Central memory CD8-positive, alpha-beta T cell (primary cell): ENCODE measurements around the gene TUBG1.
"Not testable (repeated sequence)": the region's sequence is repeated elsewhere in the genome, so short reads cannot be mapped to it uniquely, and the experiment has no call there.

ENCODE experiments used
- ATAC-seq: fragments of 150-1000 bp; cut with Tn5 transposase; replicated peaks from 2 replicates; pipeline ENCODE4 v1.10.0; 2022; ENCODE audit warnings: mild to moderate bottlenecking, moderate FRiP score, moderate number of reproducible peaks; ENCODE audit not compliant: poor library complexity, severe bottlenecking; ENCODE audit errors: extremely low read depth
- DNase-seq, 2 donors: peaks; one replicate each; pipeline ENCODE4 v3.0.0; 2021; ENCODE audit warnings: low spot score in 2 of 2
- H3K27ac Mint-ChIP-seq: one replicate; pipeline ENCODE4 v1.8.0; 2022; ENCODE audit warnings: low read depth, mild to moderate bottlenecking, moderate library complexity, mixed read lengths
- H3K27me3 Mint-ChIP-seq: one replicate; pipeline ENCODE4 v1.8.0; 2022; ENCODE audit warnings: mixed read lengths
- H3K36me3 Mint-ChIP-seq: one replicate; pipeline ENCODE4 v1.8.0; 2022; ENCODE audit warnings: mild to moderate bottlenecking, moderate library complexity, mixed read lengths; ENCODE audit not compliant: insufficient read depth
- H3K4me1 Mint-ChIP-seq: one replicate; pipeline ENCODE4 v1.8.0; 2022; ENCODE audit warnings: mixed read lengths
- H3K4me3 Mint-ChIP-seq: one replicate; pipeline ENCODE4 v1.8.0; 2022; ENCODE audit warnings: mild to moderate bottlenecking, moderate library complexity, mixed read lengths
- H3K9me3 Mint-ChIP-seq: one replicate; pipeline ENCODE4 v1.8.0; 2022; ENCODE audit warnings: mixed read lengths

Gene TUBG1

GRCh38 chr17:42618442-42619150 lies 9.1 kb downstream of the TUBG1 start:
- H3K36me3 Mint-ChIP-seq: peaks cover 6% of the 10 kb centered on the region
- ATAC-seq: no peak
- no peaks in the 10 kb centered on the region for H3K27me3 Mint-ChIP-seq
- no peak overlapping the region for H3K4me3 Mint-ChIP-seq
- H3K4me1 Mint-ChIP-seq: no peaks in the 10 kb centered on the region
- H3K9me3 Mint-ChIP-seq: no peaks in the 10 kb centered on the region
- DNase-seq: no peak
- no peak overlapping the region for H3K27ac Mint-ChIP-seq

DNA sequence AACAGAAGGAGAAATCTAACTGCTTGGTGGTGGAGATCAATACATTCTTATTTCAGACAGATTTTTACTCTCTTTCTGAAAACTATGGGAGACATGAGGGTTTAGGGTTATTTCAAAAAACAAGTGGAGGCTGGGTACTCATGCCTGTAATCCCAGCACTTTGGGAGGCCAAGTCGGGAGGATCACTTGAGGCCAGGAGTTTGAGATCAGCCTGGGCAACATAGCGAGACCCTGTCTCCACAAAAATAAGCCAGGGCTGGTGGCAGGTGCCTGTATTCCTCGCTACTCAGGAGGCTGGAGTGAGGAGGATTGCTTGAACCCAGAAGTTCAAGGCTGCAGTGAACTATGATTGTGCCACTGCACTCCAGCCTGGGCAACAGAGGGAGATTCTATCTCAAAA lies 12.5 kb downstream of the TUBG1 start:
- H3K27me3 Mint-ChIP-seq, H3K4me3 Mint-ChIP-seq, H3K4me1 Mint-ChIP-seq, H3K27ac Mint-ChIP-seq, ATAC-seq, DNase-seq, H3K9me3 Mint-ChIP-seq, H3K36me3 Mint-ChIP-seq: not testable (repeated sequence)

GRCh38 chr17:42623271-42623670 lies 13.8 kb downstream of the TUBG1 start:
- Mint-ChIP-seq H3K4me1 (no peaks in the 10 kb centered on the region), H3K36me3 (no peaks in the 10 kb centered on the region), H3K27me3 (no peaks in the 10 kb centered on the region), H3K27ac (no peak overlapping the region), H3K4me3 (no peak overlapping the region), H3K9me3 (no peaks in the 10 kb centered on the region)
- ATAC-seq (no peak), DNase-seq (no peak)

DNA sequence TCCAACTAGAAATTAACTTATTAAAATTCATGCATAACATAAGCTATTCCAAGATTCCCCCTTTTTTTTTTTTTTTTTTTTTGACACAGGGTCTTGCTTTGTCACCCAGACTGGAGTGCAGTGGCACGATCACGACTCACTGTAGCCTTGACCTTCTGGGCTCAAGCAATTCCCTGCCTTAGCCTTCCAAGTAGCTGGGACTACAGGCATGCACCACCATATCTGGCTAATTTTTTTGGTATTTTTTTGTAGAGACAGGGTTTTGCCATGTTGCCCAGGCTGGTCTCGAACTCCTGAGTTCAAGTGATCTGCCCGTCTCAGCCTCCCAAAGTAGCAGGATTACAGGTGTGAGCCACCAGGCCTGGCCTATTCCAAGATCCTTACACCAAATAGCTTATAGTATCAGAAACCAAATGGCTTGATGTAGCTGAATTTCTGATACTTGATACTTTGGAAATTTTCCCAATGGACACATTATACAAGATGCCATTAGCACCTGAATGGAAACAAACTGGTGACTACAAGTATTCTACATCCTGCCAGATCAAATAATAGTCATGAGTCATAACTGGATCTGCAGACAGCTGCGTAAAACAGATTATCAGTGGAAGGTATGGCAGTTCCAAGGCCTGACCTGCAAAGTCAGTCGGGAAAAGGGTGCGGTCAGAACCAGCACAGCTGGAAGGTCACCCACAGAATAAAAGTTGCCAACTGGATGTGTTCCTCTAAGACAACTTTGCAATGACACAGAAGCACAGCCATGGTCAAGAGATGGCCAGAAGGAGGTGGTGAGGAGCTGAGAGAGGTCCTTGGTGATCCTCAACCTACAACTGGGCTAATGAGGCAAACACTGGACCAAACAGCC lies 14.5 kb downstream of the TUBG1 start:
- ATAC-seq: no peak
- no peak overlapping the region for H3K4me3 Mint-ChIP-seq
- no peaks in the 10 kb centered on the region for H3K9me3 Mint-ChIP-seq
- no peaks in the 10 kb centered on the region for H3K27me3 Mint-ChIP-seq
- H3K36me3 Mint-ChIP-seq: no peaks in the 10 kb centered on the region
- DNase-seq: no peak
- H3K4me1 Mint-ChIP-seq: no peaks in the 10 kb centered on the region
- no peak overlapping the region for H3K27ac Mint-ChIP-seq

GRCh38 chr17:42627032-42627764 lies 17.7 kb downstream of the TUBG1 start:
- not testable (repeated sequence) for H3K9me3 Mint-ChIP-seq, H3K27me3 Mint-ChIP-seq, ATAC-seq, H3K27ac Mint-ChIP-seq, H3K4me3 Mint-ChIP-seq, DNase-seq, H3K36me3 Mint-ChIP-seq, H3K4me1 Mint-ChIP-seq

GRCh38 chr17:42629411-42630009 lies 20.0 kb downstream of the TUBG1 start:
- DNase-seq (no peak), ATAC-seq (no peak)
- Mint-ChIP-seq H3K36me3 (peaks cover 2% of the 10 kb centered on the region), H3K9me3 (no peaks in the 10 kb centered on the region), H3K4me3 (no peak overlapping the region), H3K4me1 (no peaks in the 10 kb centered on the region), H3K27me3 (no peaks in the 10 kb centered on the region), H3K27ac (no peak overlapping the region)

DNA sequence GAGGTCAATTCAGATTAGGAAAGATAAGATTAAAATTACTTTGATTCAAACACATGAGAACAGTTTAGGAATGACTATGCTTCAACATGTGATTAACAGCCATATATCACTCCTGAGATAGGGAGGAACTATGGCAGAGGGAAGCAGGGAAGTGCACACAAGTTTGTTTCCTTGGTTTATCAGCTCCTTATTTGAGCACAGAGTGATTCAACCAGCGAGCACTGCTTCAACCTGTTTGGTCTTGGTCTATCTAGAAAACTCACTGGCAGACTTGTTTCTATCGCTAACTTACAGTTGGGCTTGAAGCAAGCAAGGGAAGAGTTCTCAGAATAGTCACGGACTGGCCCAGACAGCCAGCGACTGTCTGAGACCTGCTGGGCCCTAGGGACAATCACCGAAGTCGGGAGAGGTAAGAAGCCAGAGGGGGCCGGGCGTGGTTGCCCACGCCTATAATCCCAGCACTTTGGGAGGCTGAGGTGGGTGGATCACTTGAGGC lies 23.5 kb downstream of the TUBG1 start:
- no peaks in the 10 kb centered on the region for H3K27me3 Mint-ChIP-seq
- no peaks in the 10 kb centered on the region for H3K4me1 Mint-ChIP-seq
- no peaks in the 10 kb centered on the region for H3K9me3 Mint-ChIP-seq
- DNase-seq (no peak), ATAC-seq (no peak)
- no peak overlapping the region for H3K4me3 Mint-ChIP-seq
- H3K36me3 Mint-ChIP-seq: peaks cover 2% of the 10 kb centered on the region
- no peak overlapping the region for H3K27ac Mint-ChIP-seq

- Mint-ChIP-seq H3K4me1 (no peaks in the 10 kb centered on the region), H3K36me3 (no peaks in the 10 kb centered on the region), H3K9me3 (no peaks in the 10 kb centered on the region), H3K27me3 (peaks cover 11% of the 10 kb centered on the region), H3K27ac (no peak overlapping the region), H3K4me3 (no peak overlapping the region)
- DNase-seq: no peak
- no peak for ATAC-seq
These were observed 30.1 kb downstream of the TUBG1 start for GRCh38 chr17:42639525-42640113.

- H3K9me3 Mint-ChIP-seq: no peaks in the 10 kb centered on the region
- DNase-seq (no peak), ATAC-seq (no peak)
- no peaks in the 10 kb centered on the region for H3K4me1 Mint-ChIP-seq
- no peak overlapping the region for H3K27ac Mint-ChIP-seq
- peaks cover 11% of the 10 kb centered on the region for H3K27me3 Mint-ChIP-seq
- H3K36me3 Mint-ChIP-seq: no peaks in the 10 kb centered on the region
- no peak overlapping the region for H3K4me3 Mint-ChIP-seq
These were observed 30.6 kb downstream of the TUBG1 start for GRCh38 chr17:42640121-42640520.

- Mint-ChIP-seq H3K27me3 (peaks cover 11% of the 10 kb centered on the region), H3K36me3 (no peaks in the 10 kb centered on the region), H3K27ac (no peak overlapping the region), H3K9me3 (no peaks in the 10 kb centered on the region), H3K4me3 (no peak overlapping the region), H3K4me1 (no peaks in the 10 kb centered on the region)
- ATAC-seq (no peak), DNase-seq (no peak)
These were observed 32.9 kb downstream of the TUBG1 start for GRCh38 chr17:42642336-42642735.

- no peak for DNase-seq
- Mint-ChIP-seq H3K27ac (no peak overlapping the region), H3K27me3 (peaks cover 4% of the 10 kb centered on the region), H3K9me3 (no peaks in the 10 kb centered on the region), H3K36me3 (no peaks in the 10 kb centered on the region), H3K4me3 (no peak overlapping the region), H3K4me1 (peaks cover 7% of the 10 kb centered on the region)
- no peak for ATAC-seq
These were observed 38.3 kb downstream of the TUBG1 start for GRCh38 chr17:42647778-42648177.

GRCh38 chr17:42651392-42651791 lies 41.9 kb downstream of the TUBG1 start:
- Mint-ChIP-seq H3K4me3 (no peak overlapping the region), H3K36me3 (peaks cover 2% of the 10 kb centered on the region), H3K4me1 (peaks cover 18% of the 10 kb centered on the region), H3K9me3 (no peaks in the 10 kb centered on the region), H3K27me3 (peaks cover 16% of the 10 kb centered on the region), H3K27ac (no peak overlapping the region)
- DNase-seq: no peak
- ATAC-seq: no peak
